ENCODE measurements around the gene RMP24.
A peak's percentile ranks its signal among the peaks of the same experiment; 100 is the strongest.

DNA sequence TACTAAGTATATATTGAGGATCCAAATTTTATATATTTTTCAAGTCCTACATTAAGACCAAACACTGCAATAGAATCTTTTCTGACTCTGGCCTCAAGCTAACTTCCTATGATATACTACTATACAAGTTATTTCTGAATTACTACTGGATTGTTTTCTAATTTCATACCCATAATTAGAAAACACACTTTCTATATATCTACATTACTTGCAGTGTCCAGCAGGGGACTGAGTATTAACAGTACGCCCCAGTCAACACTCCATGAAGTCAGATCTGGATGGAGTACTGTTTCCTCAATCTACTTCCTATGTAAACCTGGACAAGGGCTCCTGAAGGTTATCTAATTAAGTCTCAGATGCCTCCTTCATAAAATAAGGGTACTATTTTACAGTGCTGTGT is 26.5 kb downstream of the RMP24 start:
- TF ChIP-seq POLR2A (IDR thresholded peaks at IDR 0.05; ENCODE audit: low read depth, low read length) (no peak), RAD21 (IDR thresholded peaks at IDR 0.05; ENCODE audit: low read length) (no peak), MXI1 (IDR thresholded peaks at IDR 0.05; ENCODE audit: borderline replicate concordance, low read depth, low read length) (no peak), CEBPB (IDR thresholded peaks at IDR 0.05; ENCODE audit: low read depth, low read length) (no peak), MAFK (IDR thresholded peaks at IDR 0.05; ENCODE audit: low read depth, low read length) (no peak), RFX5 (IDR thresholded peaks at IDR 0.05; ENCODE audit: low read depth, low read length) (no peak), RCOR1 (IDR thresholded peaks at IDR 0.05; ENCODE audit: insufficient replicate concordance, low read length) (no peak), SMC3 (IDR thresholded peaks at IDR 0.05; ENCODE audit: low read depth, low read length) (no peak), FOS (IDR thresholded peaks at IDR 0.05; ENCODE audit: low read depth, low read length) (no peak), CHD1 (IDR thresholded peaks at IDR 0.05; ENCODE audit: low read depth, low read length) (no peak), MAZ (IDR thresholded peaks at IDR 0.05; ENCODE audit: borderline replicate concordance, low read depth, low read length) (no peak)
- TF ChIP-seq, protein P1, sequence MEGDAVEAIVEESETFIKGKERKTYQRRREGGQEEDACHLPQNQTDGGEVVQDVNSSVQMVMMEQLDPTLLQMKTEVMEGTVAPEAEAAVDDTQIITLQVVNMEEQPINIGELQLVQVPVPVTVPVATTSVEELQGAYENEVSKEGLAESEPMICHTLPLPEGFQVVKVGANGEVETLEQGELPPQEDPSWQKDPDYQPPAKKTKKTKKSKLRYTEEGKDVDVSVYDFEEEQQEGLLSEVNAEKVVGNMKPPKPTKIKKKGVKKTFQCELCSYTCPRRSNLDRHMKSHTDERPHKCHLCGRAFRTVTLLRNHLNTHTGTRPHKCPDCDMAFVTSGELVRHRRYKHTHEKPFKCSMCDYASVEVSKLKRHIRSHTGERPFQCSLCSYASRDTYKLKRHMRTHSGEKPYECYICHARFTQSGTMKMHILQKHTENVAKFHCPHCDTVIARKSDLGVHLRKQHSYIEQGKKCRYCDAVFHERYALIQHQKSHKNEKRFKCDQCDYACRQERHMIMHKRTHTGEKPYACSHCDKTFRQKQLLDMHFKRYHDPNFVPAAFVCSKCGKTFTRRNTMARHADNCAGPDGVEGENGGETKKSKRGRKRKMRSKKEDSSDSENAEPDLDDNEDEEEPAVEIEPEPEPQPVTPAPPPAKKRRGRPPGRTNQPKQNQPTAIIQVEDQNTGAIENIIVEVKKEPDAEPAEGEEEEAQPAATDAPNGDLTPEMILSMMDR (conservative IDR thresholded peaks at IDR 0.05; ENCODE audit: low read depth, low read length): peak; percentile 27; the same call in 1 of the 2 replicates
- TF ChIP-seq, protein P2, sequence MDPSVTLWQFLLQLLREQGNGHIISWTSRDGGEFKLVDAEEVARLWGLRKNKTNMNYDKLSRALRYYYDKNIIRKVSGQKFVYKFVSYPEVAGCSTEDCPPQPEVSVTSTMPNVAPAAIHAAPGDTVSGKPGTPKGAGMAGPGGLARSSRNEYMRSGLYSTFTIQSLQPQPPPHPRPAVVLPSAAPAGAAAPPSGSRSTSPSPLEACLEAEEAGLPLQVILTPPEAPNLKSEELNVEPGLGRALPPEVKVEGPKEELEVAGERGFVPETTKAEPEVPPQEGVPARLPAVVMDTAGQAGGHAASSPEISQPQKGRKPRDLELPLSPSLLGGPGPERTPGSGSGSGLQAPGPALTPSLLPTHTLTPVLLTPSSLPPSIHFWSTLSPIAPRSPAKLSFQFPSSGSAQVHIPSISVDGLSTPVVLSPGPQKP (IDR thresholded peaks at IDR 0.05; ENCODE audit: borderline replicate concordance, low read depth, low read length): no peak

Data from IMR-90 (cell line).